Measurements from ENCODE around the gene GPX1.
"Not testable (repeated sequence)": the region's sequence is repeated elsewhere in the genome, so short reads cannot be mapped to it uniquely, and the experiment has no call there.

GPX1 gene

DNA sequence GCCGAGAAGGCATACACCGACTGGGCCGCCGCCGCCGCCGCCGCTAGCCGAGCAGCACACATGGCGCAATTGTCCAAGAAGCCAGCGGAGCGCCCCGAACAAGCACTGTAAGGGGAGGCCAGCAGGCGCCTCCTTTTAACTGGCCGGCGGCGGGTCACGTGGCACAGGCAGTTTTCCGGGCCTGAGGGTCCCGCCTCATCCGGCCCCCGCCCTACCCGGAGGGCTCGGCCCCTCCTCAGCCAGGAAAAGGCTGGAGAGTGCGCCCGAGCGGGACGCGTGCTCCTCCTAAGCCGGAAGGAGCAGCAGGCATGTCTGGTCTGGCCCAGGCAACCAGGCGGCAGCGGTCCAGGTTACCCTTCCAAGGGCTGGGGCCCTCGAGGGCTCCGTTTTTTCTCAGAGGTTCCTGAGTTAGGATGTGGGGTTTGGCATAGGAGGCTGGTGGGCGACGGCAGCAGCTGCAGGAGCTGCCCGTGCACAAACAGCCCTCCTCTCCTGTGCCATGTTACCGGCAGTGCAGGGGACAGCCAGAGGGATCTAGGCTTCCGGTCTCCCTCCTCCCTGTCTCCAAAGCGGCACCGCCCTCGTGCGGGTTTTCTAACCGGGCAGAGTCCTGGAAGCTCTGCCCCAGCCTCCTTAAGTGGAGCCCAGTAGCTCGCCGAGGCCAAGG, at the start of gene GPX1:
TSS of gene GPX1 (minus strand) at position 137 of the 667 bp plus-strand sequence. CDS start at position 62, 75 bp downstream.
- peak; percentile 81 for DNase-seq

DNA sequence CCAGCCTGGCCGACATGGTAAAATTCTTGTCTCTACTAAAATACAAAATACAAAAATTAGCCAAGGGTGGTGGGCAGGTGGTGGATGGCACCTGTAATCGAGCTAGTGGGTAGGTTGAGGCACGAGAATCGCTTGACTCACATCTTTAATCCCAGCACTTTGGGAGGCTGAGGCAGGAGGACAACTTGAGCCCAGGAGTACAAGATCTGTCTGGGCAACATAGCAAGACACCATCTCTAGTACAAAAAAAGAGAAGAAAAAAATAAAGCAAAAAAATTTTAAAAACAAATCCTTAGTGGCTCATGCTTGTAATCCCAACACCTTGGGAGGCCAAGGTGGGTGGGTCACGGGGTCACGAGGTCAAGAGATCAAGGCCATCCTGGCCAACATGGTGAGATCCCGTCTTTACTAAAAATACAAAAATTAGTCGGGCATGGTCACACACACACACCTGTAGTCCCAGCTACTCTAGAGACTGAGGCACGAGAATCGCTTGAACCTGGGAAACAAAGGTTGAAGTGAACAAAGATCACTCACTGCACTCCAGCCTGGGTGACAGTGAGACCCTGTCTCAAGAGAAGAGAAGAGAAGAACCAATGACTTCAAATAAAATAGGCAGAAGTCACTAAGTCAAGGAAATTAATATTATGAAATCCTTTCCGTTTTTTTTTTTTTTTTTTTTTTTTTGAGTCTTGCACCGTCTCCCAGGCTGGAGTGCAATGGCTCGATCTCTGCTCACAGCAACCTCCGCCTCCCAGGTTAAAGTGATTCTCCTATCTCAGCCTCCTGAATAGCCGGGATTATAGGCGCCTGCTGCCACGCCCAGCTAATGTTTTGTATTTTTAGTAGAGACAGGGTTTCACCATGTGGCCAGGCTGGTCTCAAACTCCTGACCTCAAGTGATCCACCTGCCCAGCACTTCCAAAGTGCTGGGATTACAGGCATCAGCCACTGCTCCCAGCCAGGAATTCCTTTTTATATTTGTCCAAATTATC, 48.7 kb upstream of the GPX1 start:
- no peak for DNase-seq

DNA sequence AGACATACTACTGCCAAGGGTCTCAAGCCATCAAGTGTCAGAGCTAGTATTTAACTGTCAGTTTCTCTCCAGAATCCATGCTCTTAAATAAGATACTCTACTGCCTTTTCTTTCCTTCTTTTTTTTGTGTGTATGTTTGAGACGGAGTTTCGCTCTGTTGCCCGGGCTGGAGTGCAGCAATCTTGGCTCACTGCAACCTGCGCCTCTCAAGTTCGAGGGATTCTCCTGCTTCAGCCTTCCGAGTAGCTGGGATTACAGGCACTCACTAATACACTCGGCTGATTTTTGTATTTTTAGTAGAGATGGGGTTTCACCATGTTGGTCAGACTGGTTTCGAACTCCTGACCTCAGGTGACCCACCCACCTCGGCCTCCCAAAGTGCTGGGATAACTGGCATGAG, 47.4 kb upstream of the GPX1 start:
- not testable (repeated sequence) for DNase-seq

DNA sequence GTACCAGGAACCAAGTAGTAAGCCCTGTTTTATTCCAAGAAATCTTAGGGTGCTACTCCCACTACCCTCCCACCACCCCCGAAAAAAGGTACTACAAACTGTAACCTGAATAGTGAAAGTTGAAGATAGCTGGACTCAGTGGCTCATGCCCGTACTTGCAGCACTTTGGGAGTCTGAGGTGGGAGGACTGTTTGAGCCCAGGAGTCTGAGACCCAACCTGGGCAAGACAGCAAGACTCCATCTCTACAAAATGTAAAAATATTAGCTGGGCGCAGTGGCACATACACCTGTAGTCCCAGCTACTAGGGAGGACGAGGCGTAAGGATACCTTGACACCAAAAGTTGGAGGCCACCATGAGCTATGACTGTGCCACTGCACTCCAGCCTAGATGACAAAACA, 45.7 kb upstream of the GPX1 start:
- no peak for DNase-seq

DNA sequence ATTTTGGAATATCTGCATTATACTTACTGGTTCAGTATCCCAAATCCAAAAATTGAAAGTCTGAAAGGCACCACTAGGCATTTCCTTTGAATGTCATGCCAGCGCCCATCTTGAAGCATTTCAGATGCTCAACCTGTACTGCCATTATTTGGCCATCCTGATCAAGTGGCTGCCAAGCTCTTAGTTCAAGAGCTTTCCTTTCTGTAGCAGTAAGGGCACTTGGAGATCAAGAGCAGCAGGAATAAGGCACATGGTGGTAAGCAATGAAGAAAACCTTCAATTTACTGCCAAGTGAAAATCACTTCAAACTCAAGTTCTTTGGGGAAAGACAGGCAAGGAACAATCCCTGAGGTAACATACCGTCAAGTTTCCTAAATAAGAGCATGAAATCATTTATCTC, 43.6 kb upstream of the GPX1 start:
- no peak for DNase-seq

DNA sequence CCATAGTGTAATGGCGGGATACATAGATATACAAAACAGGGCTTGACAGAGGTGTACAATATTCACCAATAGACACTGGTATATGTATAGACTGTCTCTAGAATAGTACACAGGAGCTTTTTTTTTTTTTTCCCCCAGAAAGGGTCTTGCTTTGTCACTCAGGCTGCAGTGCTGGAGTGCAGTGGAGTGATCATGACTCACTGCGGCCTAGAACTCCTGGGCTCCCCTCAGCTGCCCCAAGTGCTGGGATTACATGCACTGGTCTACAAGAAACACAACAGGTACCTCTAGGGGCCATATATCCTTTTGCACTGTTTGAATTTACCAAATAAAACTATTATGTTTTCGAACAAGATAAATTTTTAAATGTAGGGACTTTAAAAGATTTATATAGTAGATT, 41.3 kb upstream of the GPX1 start:
- no peak for DNase-seq

DNA sequence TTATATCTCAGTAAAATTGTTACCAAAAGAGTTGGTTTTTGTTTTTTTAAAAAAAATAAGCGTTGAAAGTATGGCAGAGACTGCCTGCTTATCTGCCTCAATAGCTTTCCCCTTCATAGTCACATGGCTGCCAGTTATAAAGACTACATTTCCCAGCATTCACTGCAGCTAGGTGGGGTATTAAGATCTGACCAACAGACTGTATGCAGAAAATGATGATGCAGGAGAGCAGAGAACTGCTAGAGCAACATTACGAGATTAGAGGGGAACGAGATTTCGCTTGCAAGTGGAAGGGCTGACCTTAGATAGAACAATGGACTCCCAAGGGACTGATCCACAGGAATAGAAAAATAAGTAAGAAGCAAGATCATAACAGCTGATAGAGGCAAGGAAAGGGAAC, 39.3 kb upstream of the GPX1 start:
- DNase-seq, result no peak

DNA sequence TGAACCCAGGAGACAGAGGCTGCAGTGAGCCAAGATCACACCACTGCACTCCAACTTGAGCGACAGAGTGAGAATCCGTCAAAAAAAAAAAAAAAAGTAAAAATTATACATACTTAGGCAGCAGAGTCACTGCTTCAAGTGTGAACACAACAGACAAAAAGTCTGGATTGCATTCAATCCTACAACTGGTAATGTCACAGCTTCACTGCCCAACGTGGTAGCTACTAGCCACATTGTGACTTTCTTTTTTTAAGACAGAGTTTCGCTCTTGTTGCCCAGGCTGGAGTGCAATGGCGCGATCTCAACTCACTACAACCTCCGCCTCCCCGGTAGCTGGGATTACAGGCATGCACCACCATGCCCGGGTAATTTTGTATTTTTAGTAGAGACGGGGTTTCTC, 33.2 kb upstream of the GPX1 start:
- not testable (repeated sequence) for DNase-seq

DNA sequence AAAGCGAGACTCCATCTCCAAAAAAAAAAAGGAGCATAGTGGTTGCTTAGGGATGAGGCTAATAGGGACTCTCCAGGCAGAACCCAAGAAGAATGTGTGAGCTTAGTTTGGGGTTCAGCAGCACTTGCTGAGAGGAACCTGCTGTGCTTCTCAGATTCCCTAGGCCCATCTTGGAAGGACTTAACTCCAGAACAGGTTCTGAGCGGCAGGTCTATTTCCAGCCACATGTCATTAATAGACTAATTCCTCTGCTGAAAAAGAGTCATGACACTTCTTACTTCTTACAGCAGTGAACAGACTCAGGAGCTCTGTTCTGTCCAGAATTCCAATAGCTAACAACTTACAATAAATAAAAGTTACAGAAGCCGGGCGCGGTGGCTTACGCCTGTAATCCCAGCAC, 31.1 kb upstream of the GPX1 start:
- no peak for DNase-seq

DNA sequence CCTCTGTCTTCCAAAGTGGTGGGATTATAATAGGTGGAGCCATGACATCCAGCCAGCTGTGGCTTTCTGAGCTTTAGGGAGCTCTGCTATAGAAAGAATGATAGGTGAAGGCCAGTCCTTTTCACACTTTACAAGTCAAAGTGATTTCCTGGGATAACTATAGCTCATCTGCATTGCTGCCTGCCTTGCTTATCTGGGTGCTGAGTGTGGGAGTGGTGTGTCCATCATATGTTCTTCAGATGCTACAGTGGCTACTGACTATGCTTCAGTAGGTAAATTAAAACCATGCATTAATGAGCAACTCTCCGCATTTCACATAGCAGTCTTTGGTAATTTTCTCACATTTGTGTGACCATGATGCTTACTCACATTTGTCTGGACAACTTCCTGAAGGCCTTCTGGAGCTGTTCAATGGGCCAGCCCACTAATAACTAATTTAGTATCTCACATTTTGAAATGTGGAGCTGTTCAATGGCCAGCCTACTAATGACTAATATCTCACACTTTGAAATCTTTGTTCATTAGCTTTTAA, 30.2 kb upstream of the GPX1 start:
- DNase-seq, result no peak

DNA sequence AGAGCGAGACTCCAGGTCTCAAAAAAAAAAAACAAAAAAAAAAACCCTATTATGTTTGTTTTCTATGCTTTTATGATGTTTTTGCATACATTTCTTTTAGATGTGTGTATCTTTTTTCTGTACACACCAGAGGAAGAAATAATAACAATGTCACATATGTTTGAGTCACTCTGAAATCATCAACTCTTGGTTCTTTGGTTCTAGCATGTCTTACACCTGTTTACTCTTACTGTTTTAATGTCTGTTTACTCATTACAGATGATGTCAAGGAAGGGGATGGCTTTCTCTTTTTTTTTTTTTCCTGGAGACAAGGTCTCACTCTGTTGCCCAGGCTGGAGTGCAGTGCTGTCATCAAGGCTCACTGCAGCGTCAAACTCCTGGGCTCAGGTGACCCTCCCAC, 29.6 kb upstream of the GPX1 start:
- DNase-seq, result no peak

DNA sequence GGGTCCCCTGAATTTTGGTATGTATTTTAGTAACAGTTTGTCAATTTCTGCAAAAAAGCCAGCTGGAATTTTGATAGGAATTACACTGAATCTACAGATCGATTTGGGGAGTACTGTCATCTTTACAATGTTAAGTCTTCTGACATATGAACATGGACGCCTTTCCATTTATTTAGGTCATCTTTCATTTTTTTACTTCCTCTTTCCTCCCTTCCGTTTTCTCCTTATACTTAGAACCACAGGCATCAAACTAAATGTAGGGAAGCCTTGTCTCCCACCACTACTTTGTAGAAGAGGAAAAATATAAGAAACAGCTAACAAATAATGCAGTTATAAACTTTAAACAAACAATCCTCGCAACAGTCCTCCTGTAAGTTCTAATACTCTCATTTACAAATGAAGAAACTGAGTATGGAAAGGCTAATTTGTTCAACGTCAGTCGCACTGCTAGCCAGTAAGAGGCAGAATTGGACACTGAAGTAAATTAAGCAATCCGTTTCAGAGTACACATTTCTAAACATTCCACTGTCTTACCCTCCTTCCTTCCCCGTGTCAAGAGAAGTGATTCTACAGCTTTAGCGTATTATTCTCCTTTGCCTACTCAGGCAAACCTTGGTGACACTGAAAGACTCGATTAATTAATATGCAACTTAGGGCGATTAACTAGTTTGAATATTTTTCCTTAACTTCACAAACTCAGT, 28.1 kb upstream of the GPX1 start:
- no peak for DNase-seq

DNA sequence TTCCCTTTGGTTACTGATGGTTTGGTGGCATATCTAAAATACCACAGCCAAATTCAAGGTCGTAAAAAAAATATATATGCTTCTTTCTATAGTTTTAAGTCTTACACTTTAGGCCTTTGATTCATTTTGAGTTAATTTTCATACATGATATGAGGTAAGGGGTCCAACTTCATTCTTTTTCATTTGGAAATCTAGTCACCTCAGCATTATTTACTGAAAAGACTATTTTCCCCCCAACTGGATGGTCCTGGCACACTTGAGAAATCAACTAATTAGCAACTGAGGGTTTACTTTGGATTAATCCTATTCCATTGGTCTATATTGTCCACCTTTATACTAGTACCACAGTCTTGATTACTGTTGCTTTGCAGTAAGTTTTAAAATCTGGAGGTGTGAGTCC, 27.5 kb upstream of the GPX1 start:
- no peak for DNase-seq

DNA sequence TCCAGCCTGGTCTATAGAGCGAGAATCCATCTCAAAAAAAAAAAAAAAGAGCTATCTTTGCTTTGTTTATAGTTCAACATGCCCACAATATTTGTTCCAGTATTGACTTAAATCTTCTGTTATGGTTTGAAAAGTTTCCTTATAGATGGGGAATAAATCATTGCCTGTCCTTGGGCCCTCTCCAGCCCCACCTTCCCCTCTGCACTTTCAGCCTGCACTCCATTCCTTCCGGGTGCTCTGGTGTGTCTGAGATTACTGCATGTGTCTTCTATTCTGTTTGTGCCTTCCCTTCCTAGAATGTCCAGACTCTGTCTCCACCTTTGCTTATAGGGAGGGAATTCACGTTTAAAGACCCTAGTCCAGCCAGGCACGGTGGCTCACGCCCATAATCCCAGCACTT, 25.2 kb upstream of the GPX1 start:
- no peak for DNase-seq

DNA sequence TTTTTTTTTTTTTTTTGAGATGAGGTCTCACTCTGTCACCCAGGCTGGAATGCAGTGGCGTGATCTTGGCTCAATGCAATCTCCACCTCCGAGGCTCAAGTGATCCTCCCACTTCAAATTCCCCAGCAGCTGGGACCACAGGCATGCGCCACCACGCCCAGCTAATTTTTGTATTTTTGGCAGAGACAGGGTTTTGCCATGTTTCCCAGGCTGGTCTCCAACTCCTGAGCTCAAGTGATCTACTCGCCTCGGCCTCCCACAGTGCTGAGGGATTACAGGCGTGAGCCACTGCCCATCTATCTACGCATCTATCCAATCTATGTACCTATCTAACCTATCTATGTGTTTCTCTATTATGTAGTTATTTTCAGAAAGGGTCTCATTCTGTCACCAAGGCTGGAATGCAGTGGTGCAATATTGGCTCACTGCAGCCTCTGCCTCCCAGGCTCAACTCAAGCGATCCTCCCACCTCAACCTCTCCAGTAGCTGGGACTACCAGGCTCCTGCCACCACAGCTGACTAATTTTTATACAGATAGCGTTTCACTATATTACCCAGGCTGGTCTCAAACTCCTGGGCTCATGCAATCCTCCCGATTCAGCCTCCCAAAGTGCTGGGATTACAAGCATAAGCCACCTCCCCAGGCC, 20.2 kb upstream of the GPX1 start:
- no peak for DNase-seq

DNA sequence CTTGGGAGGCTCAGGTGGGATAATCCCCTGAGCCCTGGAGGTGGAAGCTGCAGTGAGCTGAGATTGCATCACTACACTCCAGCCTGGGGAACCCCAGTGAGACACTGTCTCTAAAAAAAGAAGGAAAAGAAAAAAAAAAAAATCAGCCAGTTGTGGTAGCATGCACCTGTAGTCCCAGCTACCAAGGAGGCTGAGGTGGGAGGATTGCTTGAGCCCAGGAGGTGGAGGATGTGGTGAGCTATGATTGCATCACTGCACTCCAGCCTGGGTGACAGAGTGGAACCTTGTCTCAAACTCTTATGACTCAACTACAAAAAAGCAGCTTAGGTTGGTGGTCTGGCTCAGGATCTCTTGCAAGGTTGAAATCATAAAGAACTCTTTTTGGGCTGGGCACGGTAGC, 19.3 kb upstream of the GPX1 start:
- no peak for DNase-seq

DNA sequence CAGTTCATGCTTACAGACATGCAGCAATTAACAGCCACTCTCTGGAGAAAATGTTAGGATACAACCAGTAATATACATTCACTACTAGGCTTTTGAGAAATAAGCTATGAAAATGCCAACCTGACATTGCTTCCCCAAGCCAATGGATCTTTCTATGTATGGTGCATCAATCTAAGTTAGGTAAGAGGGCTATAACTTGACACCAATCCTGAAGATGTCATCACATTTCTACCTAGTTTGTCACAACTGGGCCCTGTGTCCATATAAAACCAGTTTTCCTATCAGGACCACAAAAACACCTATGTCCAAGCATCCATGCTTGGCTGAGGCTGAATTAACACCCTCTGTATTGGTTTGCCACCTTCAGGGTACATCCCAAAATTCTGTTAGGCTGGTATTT, 13.8 kb upstream of the GPX1 start:
- no peak for DNase-seq

DNA sequence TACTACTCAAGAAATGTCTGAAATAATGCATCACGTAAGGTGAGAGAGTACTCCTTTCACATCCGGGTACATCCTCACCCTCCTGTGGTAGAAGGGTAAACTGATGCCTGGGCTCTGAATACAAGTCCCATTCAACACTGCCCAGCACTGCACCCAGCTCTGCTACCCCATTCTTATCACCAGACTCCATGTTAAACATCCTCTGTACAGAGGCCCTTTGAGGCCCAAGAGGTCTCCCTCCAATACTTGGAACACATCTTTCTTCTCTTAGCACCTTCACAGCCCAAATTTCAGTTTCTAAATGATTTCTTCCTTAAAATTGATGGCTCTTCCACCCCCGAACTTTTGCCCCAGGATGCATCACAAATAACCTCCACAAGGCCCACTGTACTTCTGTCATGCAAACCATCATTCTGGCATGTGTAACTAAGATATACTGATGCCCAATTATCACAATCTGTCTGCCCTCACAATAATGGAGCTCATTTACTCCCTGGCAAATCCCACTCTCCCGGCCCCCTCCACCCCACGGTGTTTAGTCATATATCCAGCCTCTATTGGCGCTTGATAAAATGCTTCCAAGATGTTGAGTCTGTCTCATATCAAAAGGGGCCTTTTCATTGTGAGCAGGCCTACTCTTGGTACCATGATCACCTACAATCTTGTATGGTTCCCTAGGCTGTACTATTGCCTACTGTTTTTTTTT, 12.6 kb upstream of the GPX1 start:
- DNase-seq, result no peak

DNA sequence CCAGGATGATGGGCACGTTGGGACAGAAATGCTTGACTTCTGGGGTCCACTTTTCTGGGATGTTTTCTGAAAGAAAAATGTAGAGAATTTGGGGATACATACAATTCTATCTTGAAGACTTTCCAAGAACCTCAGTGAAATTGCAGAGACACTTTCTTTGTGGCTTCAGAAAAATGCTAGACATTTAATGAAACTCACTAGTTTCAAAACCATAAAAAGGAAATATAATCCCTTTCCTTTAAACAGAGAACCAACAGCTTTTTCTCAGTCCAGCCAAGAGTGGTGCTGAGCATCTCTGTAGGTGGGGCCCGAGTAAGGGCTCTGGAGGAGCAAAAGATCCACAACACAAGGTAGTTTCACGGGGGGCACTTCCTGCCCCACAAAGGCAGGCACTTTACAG, 4.4 kb upstream of the GPX1 start:
- DNase-seq, result no peak

DNA sequence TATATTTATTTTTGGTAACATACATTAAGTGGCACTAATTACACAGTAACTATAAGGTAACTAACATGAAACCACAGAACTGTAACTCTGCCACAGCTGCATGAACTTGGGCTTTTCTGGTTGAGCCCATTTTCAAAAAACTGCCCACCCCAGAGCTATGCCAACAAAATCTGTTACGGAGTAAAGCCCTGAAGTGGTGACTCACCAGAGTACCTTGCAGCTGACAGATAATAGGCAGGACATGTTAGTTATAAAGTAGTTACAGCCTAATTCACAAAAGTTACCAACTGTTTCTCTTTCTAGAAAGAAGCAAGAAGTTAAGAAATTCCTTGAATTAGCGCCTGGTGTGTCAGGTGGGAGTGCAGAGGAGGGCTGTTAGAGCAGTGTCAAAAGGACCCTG, 1.5 kb upstream of the GPX1 start:
- DNase-seq, result no peak

DNA sequence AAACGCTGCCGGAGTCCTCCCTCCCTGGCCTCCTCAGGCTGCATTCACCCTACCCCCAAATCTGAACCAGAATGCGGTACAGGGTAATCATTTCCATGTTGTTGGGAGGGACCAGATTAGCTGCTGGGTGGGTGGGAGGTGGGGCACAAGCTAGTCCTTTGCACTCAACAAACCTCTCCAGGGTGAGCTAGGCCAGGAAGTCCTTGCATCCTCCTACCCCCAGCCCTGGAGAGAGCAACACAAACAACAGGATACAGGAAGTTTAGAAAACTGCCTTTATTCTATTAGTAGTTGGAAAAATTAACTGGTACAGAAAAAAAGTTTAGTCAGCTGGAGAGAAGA, 702 bp upstream of the GPX1 start:
- DNase-seq, result no peak

Measured in DMS153 (cell line).